Stimulated activated CD4-positive, alpha-beta T cell treated with anti-CD3 and anti-CD28 coated beads, TNF-alpha, amount 100 ng/mL, for 48 hours (primary cell): ENCODE results near the gene PRKCI.
"Not testable (repeated sequence)": the region's sequence is repeated elsewhere in the genome, so short reads cannot be mapped to it uniquely, and the experiment has no call there.

Experiments
- DNase-seq, 3 donors: peaks; one replicate each; pipeline ENCODE4 v3.0.0-alpha.2; 2020; ENCODE audit warnings: low read depth in 3 of 3

PRKCI gene

DNA sequence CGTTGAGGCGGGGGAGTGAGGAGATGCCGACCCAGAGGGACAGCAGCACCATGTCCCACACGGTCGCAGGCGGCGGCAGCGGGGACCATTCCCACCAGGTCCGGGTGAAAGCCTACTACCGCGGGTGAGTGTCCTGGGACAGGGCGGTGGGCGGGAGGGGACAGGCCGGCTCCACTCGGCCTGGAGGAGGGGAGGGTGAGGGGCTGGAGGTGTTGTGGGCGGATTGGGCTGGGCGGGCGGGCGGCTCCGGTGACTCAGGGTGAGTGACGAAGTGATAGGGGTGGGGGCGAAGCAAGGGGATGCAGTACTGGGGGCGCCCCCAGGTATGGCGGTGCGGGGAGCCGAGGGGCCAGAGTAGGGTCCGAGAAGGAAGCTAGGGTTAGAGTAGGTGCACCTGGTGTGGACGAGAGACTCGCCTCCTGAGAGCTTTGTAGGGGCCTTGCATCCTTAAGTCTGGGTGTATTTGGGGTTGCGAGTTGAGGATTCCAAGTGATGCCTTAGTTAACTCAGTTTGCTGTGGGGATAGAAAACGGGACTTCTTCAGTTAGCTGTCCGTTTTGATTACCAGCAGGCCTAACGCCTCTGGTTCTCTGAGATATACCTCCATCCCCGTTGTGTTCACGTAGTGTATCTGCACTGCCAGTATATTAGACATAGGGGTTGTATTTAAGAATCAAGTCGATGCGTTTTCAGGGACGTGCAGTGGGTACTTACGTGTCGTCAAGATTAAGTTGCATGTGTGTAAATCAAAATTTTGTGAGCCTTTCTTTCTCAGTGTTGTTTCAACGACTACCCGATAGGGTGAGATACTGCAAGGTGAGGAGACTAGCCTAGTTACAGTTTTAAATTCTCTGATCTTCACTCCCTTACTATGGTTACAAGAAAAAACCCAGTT, 670 bp downstream of the PRKCI start:
- DNase-seq = peak in 2 of 3 donors; percentile 0 to 38

DNA sequence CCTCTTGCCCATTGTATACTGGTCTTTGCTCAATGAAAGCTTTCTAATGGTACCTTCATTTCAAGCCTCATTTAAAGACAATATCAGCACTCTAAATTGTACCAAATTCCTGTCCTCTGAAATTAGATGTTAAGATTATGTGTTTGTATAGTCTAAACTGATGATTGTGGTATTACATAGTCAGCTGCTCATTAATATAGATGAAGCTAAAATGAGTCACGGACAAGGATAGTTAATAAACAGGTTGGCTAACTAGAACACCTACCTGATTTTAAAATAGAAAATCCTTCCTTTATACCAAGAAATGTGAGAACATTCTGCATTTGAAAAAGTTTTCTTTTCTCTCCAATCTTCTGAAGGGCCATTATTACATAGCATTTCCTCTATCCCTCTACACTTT, 2.9 kb downstream of the PRKCI start:
- DNase-seq = no peak

DNA sequence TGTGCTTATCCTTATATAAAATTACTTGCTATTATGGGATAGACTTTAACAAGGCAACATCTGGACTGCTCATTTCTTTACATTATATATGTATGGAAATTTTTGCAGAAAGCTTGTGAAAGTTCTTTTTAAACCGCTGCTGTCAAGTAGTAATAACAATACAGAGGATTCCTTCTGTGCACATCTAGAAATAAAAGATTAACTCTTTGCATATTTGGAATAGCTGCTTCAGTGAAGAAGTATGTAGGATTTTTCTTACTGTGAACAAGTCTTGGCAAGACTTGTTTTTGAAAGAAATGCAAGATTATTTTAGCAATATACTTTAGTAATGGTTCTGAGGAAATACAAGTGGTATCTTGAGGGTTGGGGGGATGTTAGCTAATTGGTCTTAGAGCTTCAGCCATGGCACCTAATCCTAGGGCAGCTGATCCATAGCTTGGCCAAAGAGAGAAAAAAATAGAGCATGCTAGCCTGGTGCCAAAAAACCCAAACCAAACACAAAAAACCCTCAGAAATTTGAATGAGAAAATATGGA, 4.3 kb downstream of the PRKCI start:
- DNase-seq = no peak

GRCh38 chr3:170228093-170228766, 6.0 kb downstream of the PRKCI start:
- no peak for DNase-seq

GRCh38 chr3:170232266-170232665, 10.0 kb downstream of the PRKCI start:
- no peak for DNase-seq

DNA sequence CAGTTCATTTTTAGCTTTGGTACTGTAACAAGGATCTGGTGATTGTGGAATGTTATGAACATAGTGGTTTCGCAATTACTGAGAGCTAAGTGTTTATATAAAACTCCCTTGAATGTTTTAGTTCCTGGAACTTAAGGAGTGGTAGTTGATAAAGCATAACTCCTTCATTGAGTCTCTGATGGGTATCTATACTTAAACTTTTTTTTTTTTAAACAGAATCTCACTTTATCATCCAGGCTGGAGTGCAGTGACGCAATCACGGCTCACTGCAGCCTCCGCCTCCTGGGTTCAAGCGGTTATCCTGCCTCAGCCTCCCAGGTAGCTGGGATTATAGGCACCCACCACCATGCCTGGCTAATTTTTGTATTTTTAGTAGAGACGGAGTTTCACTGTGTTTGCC, 11.3 kb downstream of the PRKCI start:
- no peak for DNase-seq

DNA sequence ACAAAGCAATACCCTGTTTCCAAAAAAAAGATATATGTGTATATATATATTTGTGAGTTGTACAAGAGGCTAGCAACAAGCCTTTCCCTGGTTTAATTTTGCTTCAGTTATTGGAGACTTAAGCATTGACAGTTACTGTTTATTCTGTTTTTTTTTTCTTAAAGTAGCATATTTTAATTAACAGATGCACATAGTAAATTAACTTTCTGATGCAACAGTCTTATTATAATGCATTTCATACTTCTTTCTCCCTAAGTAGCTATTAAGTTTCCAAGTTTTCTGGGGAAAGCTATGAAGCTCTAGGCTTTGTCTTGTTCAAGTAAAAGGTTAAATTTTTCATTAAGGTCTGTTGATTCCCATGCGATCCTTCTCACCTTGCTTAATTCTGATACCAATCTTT, 17.9 kb downstream of the PRKCI start:
- no peak for DNase-seq

- no peak for DNase-seq
Observed at GRCh38 chr3:170240671-170241070, 18.4 kb downstream of the PRKCI start.

DNA sequence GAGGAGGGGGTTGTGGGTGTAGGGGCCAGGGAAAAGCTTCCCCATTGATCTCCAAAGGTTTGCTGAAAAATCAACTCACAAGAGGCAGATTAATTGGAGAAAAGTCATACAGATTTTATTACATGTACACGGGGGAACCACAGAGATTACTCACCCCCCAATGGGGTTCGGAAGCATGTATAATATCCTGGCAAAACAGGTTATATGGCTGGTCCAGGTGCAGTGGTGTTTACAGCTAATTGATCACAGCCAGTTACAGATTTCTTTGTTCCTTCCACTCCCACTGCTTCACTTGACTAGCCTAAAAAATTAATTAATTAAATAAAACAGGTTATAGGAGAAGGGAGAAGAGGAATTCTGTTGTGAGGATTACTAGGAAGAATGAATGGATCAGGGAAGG, 22.4 kb downstream of the PRKCI start:
- no peak for DNase-seq

DNA sequence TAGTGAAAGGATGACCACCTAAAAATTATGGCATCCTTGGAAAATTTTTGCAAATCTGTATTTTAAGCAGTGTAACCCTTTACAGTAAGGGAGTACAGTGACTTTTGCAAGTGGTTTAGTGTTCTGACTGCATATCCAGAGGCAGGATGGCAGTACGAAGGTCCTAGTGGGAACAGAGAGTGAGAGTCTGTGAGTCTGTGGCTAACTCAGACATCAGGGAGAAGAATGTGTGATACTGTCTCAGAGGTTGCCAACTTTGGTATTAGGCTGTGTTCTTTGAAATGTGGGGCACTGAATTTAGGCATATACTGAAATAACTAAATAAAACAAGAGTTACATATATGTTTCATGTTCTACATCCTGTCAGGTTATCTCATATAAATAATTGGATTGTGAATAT, 25.7 kb downstream of the PRKCI start:
- DNase-seq = no peak

- no peak for DNase-seq
Observed at GRCh38 chr3:170256597-170256996, 34.4 kb downstream of the PRKCI start.

- peak; percentile 8 to 36 (median 10) for DNase-seq
Observed at GRCh38 chr3:170257145-170257544, 34.9 kb downstream of the PRKCI start.

GRCh38 chr3:170258105-170258487, 35.9 kb downstream of the PRKCI start:
- no peak for DNase-seq

DNA sequence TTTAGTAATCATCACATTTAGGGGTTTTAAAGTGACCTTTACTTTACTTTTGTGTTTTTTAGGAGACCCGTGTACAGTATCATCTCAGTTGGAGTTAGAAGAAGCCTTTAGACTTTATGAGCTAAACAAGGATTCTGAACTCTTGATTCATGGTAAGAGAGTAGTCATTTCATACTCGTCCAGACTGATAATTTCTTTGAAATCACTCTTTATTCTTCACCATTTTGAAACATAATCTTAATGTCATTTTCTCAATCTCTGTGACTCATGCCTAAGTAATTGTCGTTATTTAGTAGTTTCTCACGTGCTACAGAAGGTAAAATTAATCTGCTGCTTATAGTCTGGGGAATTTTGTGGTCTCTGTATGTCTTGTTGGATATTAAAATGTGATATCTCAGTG, 37.7 kb downstream of the PRKCI start:
- DNase-seq = no peak

- DNase-seq = no peak
Observed at GRCh38 chr3:170267793-170268192, 45.6 kb downstream of the PRKCI start.

GRCh38 chr3:170269673-170270254, 47.5 kb downstream of the PRKCI start:
- not testable (repeated sequence) for DNase-seq

- no peak for DNase-seq
Observed at GRCh38 chr3:170270282-170270881, 48.2 kb downstream of the PRKCI start.

DNA sequence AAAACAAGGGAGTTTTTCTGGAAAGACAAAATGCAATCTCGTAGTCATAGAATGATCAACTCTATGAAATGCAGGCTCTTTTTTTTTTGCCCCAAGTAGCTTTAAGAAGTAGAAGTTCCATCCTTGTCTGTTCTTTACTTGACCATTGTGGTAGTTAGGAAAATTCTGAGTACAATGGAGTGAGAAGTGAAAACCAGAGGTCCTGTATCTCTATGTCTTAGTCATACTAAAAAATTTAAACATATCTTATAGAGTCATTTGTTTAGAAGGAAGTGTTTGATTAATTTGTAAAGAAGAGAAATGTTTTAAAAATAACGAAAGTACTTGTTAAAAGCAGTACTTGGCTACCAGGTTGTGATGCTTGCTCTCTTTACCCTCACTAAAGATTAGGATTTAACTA, 52.4 kb downstream of the PRKCI start:
- no peak for DNase-seq

- DNase-seq = no peak
Observed at GRCh38 chr3:170275832-170276231, 53.6 kb downstream of the PRKCI start.

DNA sequence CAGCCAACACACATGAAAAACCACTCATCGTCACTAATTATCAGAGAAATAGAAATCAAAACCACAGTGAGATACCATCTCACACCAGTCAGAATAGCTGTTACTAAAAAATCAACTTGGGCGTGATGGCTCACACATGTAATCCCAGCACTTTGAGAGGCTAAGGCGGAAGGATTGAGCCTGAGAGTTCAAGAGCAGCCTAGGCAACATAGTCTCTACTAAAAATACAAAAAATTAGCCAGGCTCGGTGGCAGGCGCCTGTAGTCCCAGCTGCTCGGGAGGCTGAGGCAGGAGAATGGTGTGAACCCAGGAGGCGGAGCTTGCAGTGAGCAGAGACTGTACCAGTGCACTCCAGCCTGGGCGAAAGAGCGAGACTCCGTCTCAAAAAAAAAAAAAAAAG, 55.1 kb downstream of the PRKCI start:
- not testable (repeated sequence) for DNase-seq

DNA sequence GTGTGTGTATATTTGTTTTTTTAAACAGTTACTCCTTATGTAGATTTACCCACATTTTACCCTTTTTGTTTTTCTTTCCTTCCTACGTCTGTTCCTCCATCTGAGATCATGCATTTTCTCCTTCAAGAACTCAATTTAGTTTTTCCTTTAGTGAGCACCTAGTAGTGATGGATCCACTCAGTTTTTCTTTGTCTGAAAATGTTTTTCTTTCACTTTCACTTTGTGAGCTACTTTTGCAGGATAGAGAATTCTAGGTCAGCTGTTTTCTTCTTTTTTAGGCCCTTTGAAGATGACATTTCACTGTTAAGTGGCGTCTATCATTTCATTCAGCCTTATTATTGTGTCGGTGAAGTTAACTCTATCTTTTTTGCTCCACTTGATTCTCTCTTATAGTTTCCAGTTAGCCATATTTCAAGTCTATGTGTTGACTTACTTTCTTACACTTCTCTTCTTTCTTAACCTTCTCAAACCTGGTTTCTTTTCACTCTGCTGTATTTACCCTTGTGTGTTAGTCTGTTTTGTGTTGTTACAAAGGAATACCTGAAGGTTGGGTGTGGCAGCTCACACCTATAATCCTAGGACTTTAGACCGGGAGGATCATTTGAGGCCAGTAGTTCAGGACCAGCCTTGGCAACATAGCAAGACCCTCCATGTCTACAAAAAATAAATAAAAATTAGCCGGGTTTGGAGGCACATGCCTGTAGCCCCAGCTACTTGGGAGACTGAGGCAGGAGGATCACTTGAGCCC, 55.8 kb downstream of the PRKCI start:
- no peak for DNase-seq
